ENCODE results near the gene LYZL1. TPM values are rescaled to one million over a fixed set of nuclear protein-coding genes. Genes with fewer than 3 reads are reported as not detected.

LYZL1 gene
- total RNA-seq, 1 experiment from 2014 or later: not detected

GRCh38 chr10:29277296-29277695, 11.6 kb upstream of the LYZL1 start:
- Histone ChIP-seq H3K4me3 (ENCODE audit: low read depth, low read length, poor library complexity, severe bottlenecking) (no peak overlapping the region), H3K36me3 (ENCODE audit: insufficient read depth, low read length, poor library complexity, severe bottlenecking) (no peaks in the 10 kb centered on the region), H3K9me3 (ENCODE audit: low read depth, low read length, poor library complexity, severe bottlenecking) (no peaks in the 10 kb centered on the region), H3K27ac (ENCODE audit: low read depth, low read length, poor library complexity, severe bottlenecking) (no peak overlapping the region), H3K4me1 (ENCODE audit: insufficient read depth, low read length, poor library complexity, severe bottlenecking) (no peaks in the 10 kb centered on the region), H3K27me3 (replicated peaks; ENCODE audit: insufficient read depth, low read depth, low read length, poor library complexity) (no peaks in the 10 kb centered on the region)
- POLR2A ChIA-PET (ENCODE audit: low non-redundant PET): no interaction called here
- no TSS peak for BruUV-seq (replicated peaks)
- TF ChIP-seq CTCF (conservative IDR thresholded peaks at IDR 0.05; ENCODE audit: low read depth, low read length): no peak
- no peak for TF ChIP-seq EZH2 (IDR thresholded peaks at IDR 0.05; ENCODE audit: borderline replicate concordance, low read depth, low read length, poor library complexity, severe bottlenecking)
- CTCF ChIA-PET: no interaction called here
- intact Hi-C loops (cut with micrococcal nuclease; ENCODE audit: unreplicated experiment): no loop called here
- no peak for DNase-seq (ENCODE audit: low spot score)

- no peaks in the 10 kb centered on the region for H3K36me3 ChIP-seq (ENCODE audit: insufficient read depth, low read length, poor library complexity, severe bottlenecking)
- H3K4me1 ChIP-seq (ENCODE audit: insufficient read depth, low read length, poor library complexity, severe bottlenecking): no peaks in the 10 kb centered on the region
- no peaks in the 10 kb centered on the region for H3K27me3 ChIP-seq (replicated peaks; ENCODE audit: insufficient read depth, low read depth, low read length, poor library complexity)
- H3K27ac ChIP-seq (ENCODE audit: low read depth, low read length, poor library complexity, severe bottlenecking): no peak overlapping the region
- H3K9me3 ChIP-seq (ENCODE audit: low read depth, low read length, poor library complexity, severe bottlenecking): no peaks in the 10 kb centered on the region
- CTCF ChIA-PET: no interaction called here
- no peak for DNase-seq (ENCODE audit: low spot score)
- TF ChIP-seq CTCF (conservative IDR thresholded peaks at IDR 0.05; ENCODE audit: low read depth, low read length): no peak
- no peak for TF ChIP-seq EZH2 (IDR thresholded peaks at IDR 0.05; ENCODE audit: borderline replicate concordance, low read depth, low read length, poor library complexity, severe bottlenecking)
- POLR2A ChIA-PET (ENCODE audit: low non-redundant PET): no interaction called here
- intact Hi-C loops (cut with micrococcal nuclease; ENCODE audit: unreplicated experiment): no loop called here
- no TSS peak for BruUV-seq (replicated peaks)
- H3K4me3 ChIP-seq (ENCODE audit: low read depth, low read length, poor library complexity, severe bottlenecking): no peak overlapping the region
These were observed 8.9 kb upstream of the LYZL1 start for GRCh38 chr10:29279779-29280487.

GRCh38 chr10:29280488-29280840, 8.4 kb upstream of the LYZL1 start:
- TF ChIP-seq EZH2 (IDR thresholded peaks at IDR 0.05; ENCODE audit: borderline replicate concordance, low read depth, low read length, poor library complexity, severe bottlenecking): no peak
- TF ChIP-seq CTCF (conservative IDR thresholded peaks at IDR 0.05; ENCODE audit: low read depth, low read length): no peak
- no TSS peak for BruUV-seq (replicated peaks)
- ChIA-PET POLR2A (ENCODE audit: low non-redundant PET) (no interaction called here), CTCF (no interaction called here)
- H3K4me1 ChIP-seq (ENCODE audit: insufficient read depth, low read length, poor library complexity, severe bottlenecking): no peaks in the 10 kb centered on the region
- DNase-seq (ENCODE audit: low spot score): no peak
- intact Hi-C loops (cut with micrococcal nuclease; ENCODE audit: unreplicated experiment): no loop called here
- H3K36me3 ChIP-seq (ENCODE audit: insufficient read depth, low read length, poor library complexity, severe bottlenecking): no peaks in the 10 kb centered on the region
- no peaks in the 10 kb centered on the region for H3K9me3 ChIP-seq (ENCODE audit: low read depth, low read length, poor library complexity, severe bottlenecking)
- H3K27me3 ChIP-seq (replicated peaks; ENCODE audit: insufficient read depth, low read depth, low read length, poor library complexity): no peaks in the 10 kb centered on the region
- no peak overlapping the region for H3K4me3 ChIP-seq (ENCODE audit: low read depth, low read length, poor library complexity, severe bottlenecking)
- no peak overlapping the region for H3K27ac ChIP-seq (ENCODE audit: low read depth, low read length, poor library complexity, severe bottlenecking)

All from A673 (cell line).